Measurements from ENCODE around the gene PHLDB3.

The PHLDB3 gene

GRCh38 chr19:43488179-43488578 lies 16.4 kb downstream of the PHLDB3 start:
- Histone ChIP-seq H3K36me3 (peaks cover 0 to 15% (median 5%) of the 10 kb centered on the region in 11 experiments; a peak in 10 of 22 replicates), H3K9me3 (replicated peaks in 1 of 11) (no peaks in the 10 kb centered on the region), H4K20me1 (no peaks in the 10 kb centered on the region), H3K9ac (peak overlapping the region in 1 of 11 experiments; percentile 25; a peak in 1 of 22 replicates), H3K4me3 (no peak overlapping the region), H3K27me3 (no peaks in the 10 kb centered on the region), H3K27ac (peak overlapping the region in 9 of 11 experiments; percentile 9 to 70 (median 44); a peak in 14 of 22 replicates), H3K4me2 (peak overlapping the region; percentile 58 to 92 (median 83)), H3K4me1 (peaks cover 49 to 68% (median 56%) of the 10 kb centered on the region in 10 experiments)
- no peak for TF ChIP-seq Cebpa-rat (IDR thresholded peaks at IDR 0.05)

GRCh38 chr19:43486412-43486811 lies 18.1 kb downstream of the PHLDB3 start:
- H3K27ac ChIP-seq = peak overlapping the region in 9 of 11 experiments; percentile 12 to 60 (median 48); a peak in 11 of 22 replicates
- TF ChIP-seq Cebpa-rat (IDR thresholded peaks at IDR 0.05) = no peak
- no peaks in the 10 kb centered on the region for H3K9me3 ChIP-seq (replicated peaks in 1 of 11)
- peak overlapping the region in 9 of 11 experiments; percentile 58 to 92 (median 84); a peak in 17 of 22 replicates for H3K4me2 ChIP-seq
- H4K20me1 ChIP-seq = no peaks in the 10 kb centered on the region
- H3K27me3 ChIP-seq = no peaks in the 10 kb centered on the region
- H3K4me3 ChIP-seq = no peak overlapping the region
- peak overlapping the region in 2 of 11 experiments; percentile 2 to 7; a peak in 1 of 22 replicates for H3K9ac ChIP-seq
- H3K4me1 ChIP-seq = peaks cover 47 to 58% (median 53%) of the 10 kb centered on the region in 10 experiments
- peaks cover 0 to 14% (median 4%) of the 10 kb centered on the region in 11 experiments; a peak in 7 of 22 replicates for H3K36me3 ChIP-seq

- Histone ChIP-seq H3K9ac (no peak overlapping the region), H4K20me1 (no peaks in the 10 kb centered on the region), H3K27me3 (no peaks in the 10 kb centered on the region), H3K36me3 (peaks cover 0 to 14% (median 4%) of the 10 kb centered on the region in 11 experiments; a peak in 8 of 22 replicates), H3K9me3 (replicated peaks in 1 of 11) (no peaks in the 10 kb centered on the region), H3K4me2 (peak overlapping the region in 5 of 11 experiments; percentile 58 to 90 (median 83); a peak in 9 of 22 replicates), H3K4me3 (no peak overlapping the region), H3K27ac (peak overlapping the region in 6 of 11 experiments; percentile 16 to 60 (median 49); a peak in 6 of 22 replicates), H3K4me1 (peaks cover 42 to 54% (median 49%) of the 10 kb centered on the region in 10 experiments)
- TF ChIP-seq Cebpa-rat (IDR thresholded peaks at IDR 0.05) = no peak
Observed at GRCh38 chr19:43485951-43486350, 18.6 kb downstream of the PHLDB3 start.

- no peak overlapping the region for H3K27ac ChIP-seq
- no peak overlapping the region for H3K9ac ChIP-seq
- no peak for TF ChIP-seq Cebpa-rat (IDR thresholded peaks at IDR 0.05)
- no peak overlapping the region for H3K4me3 ChIP-seq
- peaks cover 0 to 12% (median under 1%) of the 10 kb centered on the region in 11 experiments; a peak in 8 of 22 replicates for H3K36me3 ChIP-seq
- H4K20me1 ChIP-seq = no peaks in the 10 kb centered on the region
- H3K9me3 ChIP-seq (replicated peaks in 1 of 11) = no peaks in the 10 kb centered on the region
- H3K27me3 ChIP-seq = no peaks in the 10 kb centered on the region
- H3K4me1 ChIP-seq = peaks cover 16 to 28% (median 25%) of the 10 kb centered on the region in 10 experiments
- no peak overlapping the region for H3K4me2 ChIP-seq
Observed at GRCh38 chr19:43483281-43483680, 21.3 kb downstream of the PHLDB3 start.

- H3K36me3 ChIP-seq = peaks cover 0 to 22% (median 10%) of the 10 kb centered on the region in 11 experiments; a peak in 15 of 22 replicates
- H3K4me3 ChIP-seq = no peak overlapping the region
- peaks cover 6 to 17% (median 14%) of the 10 kb centered on the region in 10 experiments; a peak in 19 of 20 replicates for H3K4me1 ChIP-seq
- H3K9ac ChIP-seq = 0 out of 22 replicates have a peak overlapping the region, but pooled peaks of 1 of the 11 experiments have one; percentile 15
- H3K27ac ChIP-seq = no peak overlapping the region
- H3K27me3 ChIP-seq = no peaks in the 10 kb centered on the region
- no peaks in the 10 kb centered on the region for H3K9me3 ChIP-seq (replicated peaks in 1 of 11)
- no peak overlapping the region for H3K4me2 ChIP-seq
- H4K20me1 ChIP-seq = no peaks in the 10 kb centered on the region
- no peak for TF ChIP-seq Cebpa-rat (IDR thresholded peaks at IDR 0.05)
Observed at GRCh38 chr19:43482193-43482592, 22.4 kb downstream of the PHLDB3 start.

- H3K4me2 ChIP-seq = no peak overlapping the region
- no peak overlapping the region for H3K27ac ChIP-seq
- H3K4me1 ChIP-seq = peaks cover under 1 to 13% (median 9%) of the 10 kb centered on the region in 10 experiments; a peak in 18 of 20 replicates
- H3K9ac ChIP-seq = 0 out of 22 replicates have a peak overlapping the region, but pooled peaks of 1 of the 11 experiments have one; percentile 15
- H3K4me3 ChIP-seq = no peak overlapping the region
- no peaks in the 10 kb centered on the region for H3K9me3 ChIP-seq (replicated peaks in 1 of 11)
- TF ChIP-seq Cebpa-rat (IDR thresholded peaks at IDR 0.05) = no peak
- peaks cover 0 to 27% (median 10%) of the 10 kb centered on the region in 11 experiments; a peak in 15 of 22 replicates for H3K36me3 ChIP-seq
- H4K20me1 ChIP-seq = no peaks in the 10 kb centered on the region
- no peaks in the 10 kb centered on the region for H3K27me3 ChIP-seq
Observed at GRCh38 chr19:43481701-43482100, 22.8 kb downstream of the PHLDB3 start.

- Histone ChIP-seq H3K9me3 (replicated peaks in 1 of 11) (no peaks in the 10 kb centered on the region), H3K27ac (no peak overlapping the region), H4K20me1 (no peaks in the 10 kb centered on the region), H3K4me1 (peaks cover 4 to 7% (median 6%) of the 10 kb centered on the region in 10 experiments; a peak in 19 of 20 replicates), H3K27me3 (no peaks in the 10 kb centered on the region), H3K4me3 (no peak overlapping the region), H3K9ac (no peak overlapping the region), H3K4me2 (no peak overlapping the region), H3K36me3 (peaks cover 0 to 35% (median 14%) of the 10 kb centered on the region in 11 experiments; a peak in 14 of 22 replicates)
- TF ChIP-seq Cebpa-rat (IDR thresholded peaks at IDR 0.05) = no peak
Observed at GRCh38 chr19:43480574-43480973, 24.0 kb downstream of the PHLDB3 start.

- Histone ChIP-seq H4K20me1 (no peaks in the 10 kb centered on the region), H3K27me3 (no peaks in the 10 kb centered on the region), H3K4me2 (no peak overlapping the region), H3K4me1 (peaks cover 8 to 12% (median 10%) of the 10 kb centered on the region in 10 experiments), H3K9me3 (replicated peaks in 1 of 11) (no peaks in the 10 kb centered on the region), H3K36me3 (peaks cover 0 to 35% (median 14%) of the 10 kb centered on the region in 11 experiments; a peak in 14 of 22 replicates), H3K4me3 (no peak overlapping the region), H3K27ac (no peak overlapping the region), H3K9ac (no peak overlapping the region)
- TF ChIP-seq Cebpa-rat (IDR thresholded peaks at IDR 0.05) = no peak
Observed at GRCh38 chr19:43479961-43480561, 24.5 kb downstream of the PHLDB3 start.

- no peaks in the 10 kb centered on the region for H3K9me3 ChIP-seq (replicated peaks in 1 of 11)
- no peak overlapping the region for H3K9ac ChIP-seq
- no peaks in the 10 kb centered on the region for H3K27me3 ChIP-seq
- H3K4me1 ChIP-seq = peaks cover 13 to 21% (median 18%) of the 10 kb centered on the region in 10 experiments
- no peak for TF ChIP-seq Cebpa-rat (IDR thresholded peaks at IDR 0.05)
- peaks cover 0 to 35% (median 11%) of the 10 kb centered on the region in 11 experiments; a peak in 14 of 22 replicates for H3K36me3 ChIP-seq
- H3K4me3 ChIP-seq = no peak overlapping the region
- H3K4me2 ChIP-seq = no peak overlapping the region
- H4K20me1 ChIP-seq = no peaks in the 10 kb centered on the region
- no peak overlapping the region; a peak in 1 of 22 replicates for H3K27ac ChIP-seq
Observed at GRCh38 chr19:43479226-43479625, 25.3 kb downstream of the PHLDB3 start.

All from BLaER1 treated with 17β-estradiol and CSF1 and Interleukin-3, amounts not matched to agents 10 nM and 100 nM (cell line).